ENCODE measurements around the gene PIK3C2A. TPM values are rescaled to one million over a fixed set of nuclear protein-coding genes. Genes with fewer than 3 reads are reported as not detected.

PIK3C2A gene
- total RNA-seq, 1 donor from 2014 or later = 84.6 TPM

DNA sequence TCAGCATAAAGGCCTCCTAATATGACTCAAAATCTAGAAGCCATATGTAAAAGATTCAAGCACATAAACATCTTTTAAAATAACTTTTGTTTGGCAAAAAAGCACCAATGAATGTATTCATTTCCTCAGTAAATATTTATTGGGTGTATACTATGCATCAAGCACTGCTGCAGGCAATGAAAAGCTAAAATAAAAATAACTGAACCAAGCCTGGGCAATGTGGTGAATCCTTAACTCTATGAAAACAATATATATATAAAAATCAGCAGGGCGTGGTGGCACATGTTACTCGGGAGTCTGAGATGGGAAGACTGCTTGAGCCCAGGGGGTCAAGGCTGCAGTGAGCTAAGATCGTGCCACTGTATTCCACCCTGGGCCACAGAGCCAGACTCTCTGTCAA is 27.8 kb downstream of the PIK3C2A start:
- H3K4me3 Mint-ChIP-seq (ENCODE audit: unreplicated experiment) = no peak overlapping the region
- DNase-seq (ENCODE audit: low spot score) = no peak
- H3K4me1 Mint-ChIP-seq (ENCODE audit: unreplicated experiment) = no peaks in the 10 kb centered on the region
- H3K27me3 Mint-ChIP-seq (ENCODE audit: unreplicated experiment) = peaks cover 1% of the 10 kb centered on the region
- H3K36me3 Mint-ChIP-seq (ENCODE audit: low read depth, unreplicated experiment) = peaks cover 7% of the 10 kb centered on the region
- TF ChIP-seq, protein P1, sequence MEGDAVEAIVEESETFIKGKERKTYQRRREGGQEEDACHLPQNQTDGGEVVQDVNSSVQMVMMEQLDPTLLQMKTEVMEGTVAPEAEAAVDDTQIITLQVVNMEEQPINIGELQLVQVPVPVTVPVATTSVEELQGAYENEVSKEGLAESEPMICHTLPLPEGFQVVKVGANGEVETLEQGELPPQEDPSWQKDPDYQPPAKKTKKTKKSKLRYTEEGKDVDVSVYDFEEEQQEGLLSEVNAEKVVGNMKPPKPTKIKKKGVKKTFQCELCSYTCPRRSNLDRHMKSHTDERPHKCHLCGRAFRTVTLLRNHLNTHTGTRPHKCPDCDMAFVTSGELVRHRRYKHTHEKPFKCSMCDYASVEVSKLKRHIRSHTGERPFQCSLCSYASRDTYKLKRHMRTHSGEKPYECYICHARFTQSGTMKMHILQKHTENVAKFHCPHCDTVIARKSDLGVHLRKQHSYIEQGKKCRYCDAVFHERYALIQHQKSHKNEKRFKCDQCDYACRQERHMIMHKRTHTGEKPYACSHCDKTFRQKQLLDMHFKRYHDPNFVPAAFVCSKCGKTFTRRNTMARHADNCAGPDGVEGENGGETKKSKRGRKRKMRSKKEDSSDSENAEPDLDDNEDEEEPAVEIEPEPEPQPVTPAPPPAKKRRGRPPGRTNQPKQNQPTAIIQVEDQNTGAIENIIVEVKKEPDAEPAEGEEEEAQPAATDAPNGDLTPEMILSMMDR (IDR thresholded peaks at IDR 0.05; ENCODE audit: unreplicated experiment) = no peak
- no peak overlapping the region for H3K27ac Mint-ChIP-seq (ENCODE audit: unreplicated experiment)
- no peaks in the 10 kb centered on the region for H3K9me3 Mint-ChIP-seq (ENCODE audit: unreplicated experiment)

DNA sequence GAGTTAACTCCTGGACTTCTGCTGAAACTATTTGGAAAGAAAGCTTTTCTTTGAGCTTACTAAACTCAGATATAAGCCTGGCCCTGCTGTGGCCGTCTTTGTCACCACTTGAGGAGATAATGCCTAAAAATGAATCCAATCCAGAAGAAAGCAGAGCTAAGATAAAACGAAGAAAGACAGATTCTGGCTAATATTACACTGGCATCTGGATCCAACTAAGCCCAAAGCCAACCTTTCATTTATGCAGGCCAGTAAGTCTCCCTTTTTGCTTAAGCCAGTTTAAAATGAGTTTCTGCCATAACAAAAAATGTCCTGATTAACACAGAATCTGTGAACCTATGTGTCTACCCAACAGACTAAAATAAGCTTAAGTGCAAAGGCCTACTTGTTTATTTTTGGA is 34.5 kb downstream of the PIK3C2A start:
- no peak overlapping the region for H3K27ac Mint-ChIP-seq (ENCODE audit: unreplicated experiment)
- H3K36me3 Mint-ChIP-seq (ENCODE audit: low read depth, unreplicated experiment) = peaks cover 6% of the 10 kb centered on the region
- no peaks in the 10 kb centered on the region for H3K9me3 Mint-ChIP-seq (ENCODE audit: unreplicated experiment)
- no peak for DNase-seq (ENCODE audit: low spot score)
- H3K27me3 Mint-ChIP-seq (ENCODE audit: unreplicated experiment) = no peaks in the 10 kb centered on the region
- no peak overlapping the region for H3K4me3 Mint-ChIP-seq (ENCODE audit: unreplicated experiment)
- TF ChIP-seq, protein P1 (IDR thresholded peaks at IDR 0.05; ENCODE audit: unreplicated experiment) = no peak
- peaks cover 18% of the 10 kb centered on the region for H3K4me1 Mint-ChIP-seq (ENCODE audit: unreplicated experiment)

DNA sequence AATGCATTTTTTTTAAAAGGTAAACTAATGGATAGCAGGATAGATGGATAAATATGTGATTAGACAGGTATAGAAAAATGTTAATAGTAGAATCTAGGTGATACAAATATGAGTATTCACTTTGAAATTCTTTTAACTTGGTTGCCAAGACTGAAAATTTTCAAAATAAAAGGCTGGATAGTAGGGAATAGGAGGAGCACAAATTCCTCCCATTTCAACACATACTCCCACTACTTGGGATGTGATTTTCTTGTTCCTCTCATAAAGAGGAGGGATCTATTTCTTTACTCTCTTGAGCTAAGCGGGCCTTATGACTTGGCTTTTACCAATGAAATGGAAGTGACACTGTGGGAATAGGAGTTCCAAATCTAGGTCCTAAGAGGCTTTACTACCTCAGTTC is 35.9 kb downstream of the PIK3C2A start:
- Mint-ChIP-seq H3K4me1 (ENCODE audit: unreplicated experiment) (peaks cover 18% of the 10 kb centered on the region), H3K27ac (ENCODE audit: unreplicated experiment) (peak overlapping the region; percentile 90), H3K36me3 (ENCODE audit: low read depth, unreplicated experiment) (peaks cover 9% of the 10 kb centered on the region), H3K9me3 (ENCODE audit: unreplicated experiment) (no peaks in the 10 kb centered on the region), H3K4me3 (ENCODE audit: unreplicated experiment) (no peak overlapping the region), H3K27me3 (ENCODE audit: unreplicated experiment) (no peaks in the 10 kb centered on the region)
- no peak for DNase-seq (ENCODE audit: low spot score)
- TF ChIP-seq, protein P1 (IDR thresholded peaks at IDR 0.05; ENCODE audit: unreplicated experiment) = no peak

DNA sequence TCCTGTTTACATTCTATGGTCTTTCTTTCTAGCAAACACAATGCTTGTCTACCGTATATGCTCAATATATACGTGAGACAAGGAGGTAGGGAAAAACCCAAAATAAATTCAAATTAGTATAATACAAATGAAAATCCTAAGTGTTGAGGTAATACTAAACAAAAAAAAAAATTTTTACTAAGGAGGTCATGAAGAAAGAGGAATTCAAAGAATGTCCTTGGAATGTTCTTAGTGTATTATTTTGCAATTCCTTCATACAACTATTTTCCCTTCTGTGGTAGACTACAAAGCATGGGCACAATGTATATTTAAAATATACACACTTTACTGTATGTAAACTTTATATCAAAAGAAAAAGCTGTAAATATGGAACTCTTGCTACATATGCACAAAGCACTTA is 36.4 kb downstream of the PIK3C2A start:
- peak overlapping the region; percentile 90 for H3K27ac Mint-ChIP-seq (ENCODE audit: unreplicated experiment)
- no peaks in the 10 kb centered on the region for H3K27me3 Mint-ChIP-seq (ENCODE audit: unreplicated experiment)
- H3K36me3 Mint-ChIP-seq (ENCODE audit: low read depth, unreplicated experiment) = peaks cover 11% of the 10 kb centered on the region
- no peak for DNase-seq (ENCODE audit: low spot score)
- TF ChIP-seq, protein P1 (IDR thresholded peaks at IDR 0.05; ENCODE audit: unreplicated experiment) = no peak
- H3K4me1 Mint-ChIP-seq (ENCODE audit: unreplicated experiment) = peaks cover 18% of the 10 kb centered on the region
- H3K4me3 Mint-ChIP-seq (ENCODE audit: unreplicated experiment) = no peak overlapping the region
- no peaks in the 10 kb centered on the region for H3K9me3 Mint-ChIP-seq (ENCODE audit: unreplicated experiment)

DNA sequence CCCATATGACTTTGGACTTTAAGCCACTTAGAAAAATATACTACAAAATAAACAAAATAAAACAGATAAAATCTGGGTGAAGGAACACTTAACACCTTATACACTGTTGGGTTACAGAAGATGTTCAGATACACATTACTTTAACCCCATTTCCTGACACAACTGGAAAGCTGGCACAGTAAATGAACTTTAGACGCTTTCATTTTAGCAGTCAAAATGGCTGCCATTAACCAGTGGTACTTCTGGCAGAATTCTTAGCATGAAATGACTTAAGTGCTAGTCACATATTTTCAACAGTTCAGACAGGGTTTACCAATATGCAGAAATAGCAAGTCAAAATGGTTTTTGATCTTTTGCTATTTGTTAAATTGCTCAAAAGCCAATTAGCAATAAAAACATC is 37.9 kb downstream of the PIK3C2A start:
- Mint-ChIP-seq H3K4me1 (ENCODE audit: unreplicated experiment) (peaks cover 23% of the 10 kb centered on the region), H3K36me3 (ENCODE audit: low read depth, unreplicated experiment) (peaks cover 11% of the 10 kb centered on the region), H3K4me3 (ENCODE audit: unreplicated experiment) (no peak overlapping the region), H3K9me3 (ENCODE audit: unreplicated experiment) (no peaks in the 10 kb centered on the region), H3K27me3 (ENCODE audit: unreplicated experiment) (no peaks in the 10 kb centered on the region), H3K27ac (ENCODE audit: unreplicated experiment) (no peak overlapping the region)
- TF ChIP-seq, protein P1 (IDR thresholded peaks at IDR 0.05; ENCODE audit: unreplicated experiment) = no peak
- DNase-seq (ENCODE audit: low spot score) = no peak

Measured in endothelial cell (in vitro differentiated cells).